ENCODE results near the gene POLR2E. TPM values are rescaled to one million over a fixed set of nuclear protein-coding genes. Genes with fewer than 3 reads are reported as not detected.

The POLR2E gene
- total and polyA plus RNA-seq, 2 experiments from 2014 or later = 257 to 286 TPM

- Mint-ChIP-seq H3K4me3 (no peak overlapping the region), H3K4me1 (peaks cover 4% of the 10 kb centered on the region; the same call in 1 of the 3 replicates), H3K9me3 (no peaks in the 10 kb centered on the region), H3K27me3 (ENCODE audit: insufficient read depth, low read depth, poor library complexity) (peaks cover 11% of the 10 kb centered on the region), H3K27ac (no peak overlapping the region), H3K36me3 (ENCODE audit: low read depth) (peaks cover 2% of the 10 kb centered on the region; the same call in 2 of the 3 replicates)
- Histone ChIP-seq H3K4me3 (no peak overlapping the region), H3K27ac (ENCODE audit: low read depth) (no peak overlapping the region), H3K79me2 (replicated peaks; ENCODE audit: insufficient read depth) (no peaks in the 10 kb centered on the region), H3K36me3 (ENCODE audit: insufficient read depth) (0 out of 2 replicates have a peak, but pooled peaks cover 3% of the 10 kb centered on the region), H3K4me2 (no peak overlapping the region), H4K20me1 (replicated peaks; ENCODE audit: insufficient read depth) (no peaks in the 10 kb centered on the region; the same call in 1 of the 2 replicates), H3K27me3 (ENCODE audit: insufficient read depth) (no peaks in the 10 kb centered on the region), H3K9me2 (ENCODE audit: insufficient read depth) (no peaks in the 10 kb centered on the region), H3F3A (replicated peaks; ENCODE audit: low read depth) (0 out of 2 replicates have a peak, but pooled peaks cover 8% of the 10 kb centered on the region), H3K4me1 (ENCODE audit: insufficient read depth) (no peaks in the 10 kb centered on the region), H2AFZ (no peak overlapping the region)
- no peak for ATAC-seq
- no peak for DNase-seq (ENCODE audit: low spot score)
- TF ChIP-seq ZNF114 (CRISPR knock-in tag; IDR thresholded peaks at IDR 0.05) (no peak), NANOG (IDR thresholded peaks at IDR 0.05; ENCODE audit: borderline replicate concordance) (no peak)
Measured at GRCh38 chr19:1111641-1112267, 16.6 kb upstream of the POLR2E start.

GRCh38 chr19:1110809-1111640, 15.8 kb upstream of the POLR2E start:
- H3K79me2 ChIP-seq (replicated peaks; ENCODE audit: insufficient read depth) = no peaks in the 10 kb centered on the region
- 0 out of 2 replicates have a peak, but pooled peaks cover 3% of the 10 kb centered on the region for H3K36me3 ChIP-seq (ENCODE audit: insufficient read depth)
- 0 out of 2 replicates have a peak, but pooled peaks cover 10% of the 10 kb centered on the region for H3F3A ChIP-seq (replicated peaks; ENCODE audit: low read depth)
- Mint-ChIP-seq H3K9me3 (no peaks in the 10 kb centered on the region), H3K36me3 (ENCODE audit: low read depth) (peaks cover 6% of the 10 kb centered on the region), H3K4me3 (no peak overlapping the region), H3K27ac (no peak overlapping the region), H3K27me3 (ENCODE audit: insufficient read depth, low read depth, poor library complexity) (peaks cover 12% of the 10 kb centered on the region), H3K4me1 (peaks cover 6% of the 10 kb centered on the region; the same call in 1 of the 3 replicates)
- no peaks in the 10 kb centered on the region for H3K9me2 ChIP-seq (ENCODE audit: insufficient read depth)
- no peak overlapping the region for H3K4me3 ChIP-seq
- no peaks in the 10 kb centered on the region for H3K27me3 ChIP-seq (ENCODE audit: insufficient read depth)
- ATAC-seq = no peak
- H3K4me1 ChIP-seq (ENCODE audit: insufficient read depth) = no peaks in the 10 kb centered on the region
- no peak for DNase-seq (ENCODE audit: low spot score)
- H2AFZ ChIP-seq = no peak overlapping the region
- H3K4me2 ChIP-seq = no peak overlapping the region
- no peaks in the 10 kb centered on the region; the same call in 1 of the 2 replicates for H4K20me1 ChIP-seq (replicated peaks; ENCODE audit: insufficient read depth)
- H3K27ac ChIP-seq (ENCODE audit: low read depth) = no peak overlapping the region
- TF ChIP-seq NANOG (IDR thresholded peaks at IDR 0.05; ENCODE audit: borderline replicate concordance) = no peak
- TF ChIP-seq CREB1 (CRISPR knock-in tag; IDR thresholded peaks at IDR 0.05; ENCODE audit: low read depth) = no peak
- TF ChIP-seq ETS1 (IDR thresholded peaks at IDR 0.05) = no peak
- TF ChIP-seq EZH2phosphoT487 (IDR thresholded peaks at IDR 0.05; ENCODE audit: unreplicated experiment) = no peak
- no peak for TF ChIP-seq EZH2 (IDR thresholded peaks at IDR 0.05; ENCODE audit: low read depth, unreplicated experiment)
- TF ChIP-seq ZNF462 (CRISPR knock-in tag; IDR thresholded peaks at IDR 0.05) = no peak
- TF ChIP-seq JUNB (IDR thresholded peaks at IDR 0.05; ENCODE audit: unreplicated experiment) = no peak
- no peak for TF ChIP-seq STAT1 (IDR thresholded peaks at IDR 0.05; ENCODE audit: unreplicated experiment)
- TF ChIP-seq CTCF (conservative IDR thresholded peaks at IDR 0.05; ENCODE audit: low read depth in 2 of 2) = no peak
- no peak for TF ChIP-seq POLR2AphosphoS5 (IDR thresholded peaks at IDR 0.05; ENCODE audit: low read depth)
- TF ChIP-seq ZNF114 (CRISPR knock-in tag; IDR thresholded peaks at IDR 0.05) = no peak
